Chondrocyte (in vitro differentiated cells): Measurements from ENCODE around the gene VCP. TPM values are rescaled to one million over a fixed set of nuclear protein-coding genes. Genes with fewer than 3 reads are reported as not detected.

Source experiments
- total RNA-seq: library from RNA; stranded (reverse); gene quantifications from 3 replicates; pipeline ENCODE4 v1.2.1, GENCODE V29; 2021

VCP gene
- total RNA-seq, 1 donor from 2014 or later: 254 TPM

Other genes starting within 250 kb of the VCP start
- 0.30 to 1.0 TPM in 2 of 3 replicates, not detected in the other for gene PHF24, start 114.3 kb downstream of the VCP start, total RNA-seq
- 10.2 to 17.4 TPM (median 15.2 TPM) in 3 replicates for gene DNAJB5, start 82.9 kb downstream of the VCP start, total RNA-seq
- gene FANCG, start 7.3 kb upstream of the VCP start, total RNA-seq: 14.9 to 35.2 TPM (median 16.0 TPM) in 3 replicates
- 25.7 to 35.3 TPM (median 26.2 TPM) in 3 replicates for gene PIGO, start 24.0 kb upstream of the VCP start, total RNA-seq
- gene STOML2, start 30.5 kb upstream of the VCP start, total RNA-seq: 71.4 to 82.0 TPM (median 71.7 TPM) in 3 replicates
- 39.7 to 45.7 TPM (median 43.2 TPM) in 3 replicates for gene ATOSB, start 43.2 kb upstream of the VCP start, total RNA-seq
- gene UNC13B, start 89.4 kb upstream of the VCP start, total RNA-seq: 29.8 to 32.8 TPM (median 31.8 TPM) in 3 replicates